Fibroblast of lung (primary cell): ENCODE data around the gene ZNF780B.

ENCODE experiments used
- CTCF ChIP-seq, 2 donors: IDR thresholded peaks in 1 of 2; conservative IDR thresholded peaks in 1 of 2; 1 replicate in 1 of 2; 2 replicates in 1 of 2; pipeline ENCODE4 v1.5.1; 2011 to 2012; ENCODE audit warnings: low read length in 2 of 2, control low read depth in 1 of 2, inconsistent platforms in 1 of 2, low read depth in 1 of 2, mild to moderate bottlenecking in 1 of 2
- EZH2 ChIP-seq: IDR thresholded peaks from 2 replicates; pipeline ENCODE4 v1.5.1; 2012; ENCODE audit warnings: low read length, control low read depth, mild to moderate bottlenecking; ENCODE audit errors: missing control alignments

- no peak for TF ChIP-seq CTCF (conservative IDR thresholded peaks at IDR 0.05 in 1 of 2, IDR thresholded peaks at IDR 0.05 in 1 of 2; ENCODE audit: low read depth in 1 of 2, low read length in 2 of 2)
- no peak for TF ChIP-seq EZH2
Measured at GRCh38 chr19:40055049-40055448, 982 bp downstream of the ZNF780B start.
